ENCODE results near the gene FLRT1. TPM values are rescaled to one million over a fixed set of nuclear protein-coding genes. Genes with fewer than 3 reads are reported as not detected.

Gene FLRT1
- total RNA-seq, 1 donor from 2014 or later: not detected

- Mint-ChIP-seq H3K36me3 (ENCODE audit: low read depth, unreplicated experiment) (no peaks in the 10 kb centered on the region), H3K27ac (ENCODE audit: unreplicated experiment) (no peak overlapping the region), H3K4me3 (ENCODE audit: unreplicated experiment) (no peak overlapping the region), H3K4me1 (ENCODE audit: unreplicated experiment) (peaks cover 19% of the 10 kb centered on the region), H3K9me3 (ENCODE audit: unreplicated experiment) (no peaks in the 10 kb centered on the region), H3K27me3 (ENCODE audit: unreplicated experiment) (peaks cover 16% of the 10 kb centered on the region)
- DNase-seq (ENCODE audit: low spot score): no peak
- no peak for TF ChIP-seq CTCF (IDR thresholded peaks at IDR 0.05; ENCODE audit: unreplicated experiment)
Observed at GRCh38 chr11:64023712-64024710, 11.7 kb upstream of the FLRT1 start.

- H3K9me3 Mint-ChIP-seq (ENCODE audit: unreplicated experiment): no peaks in the 10 kb centered on the region
- DNase-seq (ENCODE audit: low spot score): no peak
Observed at GRCh38 chr11:64025205-64025604, 10.5 kb upstream of the FLRT1 start.

GRCh38 chr11:64026575-64027205, 9.0 kb upstream of the FLRT1 start:
- Mint-ChIP-seq H3K4me3 (ENCODE audit: unreplicated experiment) (no peak overlapping the region), H3K27me3 (ENCODE audit: unreplicated experiment) (peaks cover 22% of the 10 kb centered on the region), H3K27ac (ENCODE audit: unreplicated experiment) (no peak overlapping the region), H3K9me3 (ENCODE audit: unreplicated experiment) (no peaks in the 10 kb centered on the region), H3K4me1 (ENCODE audit: unreplicated experiment) (peaks cover 19% of the 10 kb centered on the region), H3K36me3 (ENCODE audit: low read depth, unreplicated experiment) (no peaks in the 10 kb centered on the region)
- no peak for TF ChIP-seq CTCF (IDR thresholded peaks at IDR 0.05; ENCODE audit: unreplicated experiment)
- DNase-seq (ENCODE audit: low spot score): no peak

More at GRCh38 chr11:64025205-64025604, 10.5 kb upstream of the FLRT1 start:
- peaks cover 19% of the 10 kb centered on the region for H3K4me1 Mint-ChIP-seq (ENCODE audit: unreplicated experiment)
- no peaks in the 10 kb centered on the region for H3K36me3 Mint-ChIP-seq (ENCODE audit: low read depth, unreplicated experiment)
- H3K27ac Mint-ChIP-seq (ENCODE audit: unreplicated experiment): no peak overlapping the region
- TF ChIP-seq CTCF (IDR thresholded peaks at IDR 0.05; ENCODE audit: unreplicated experiment): no peak
- H3K27me3 Mint-ChIP-seq (ENCODE audit: unreplicated experiment): peaks cover 20% of the 10 kb centered on the region
- no peak overlapping the region for H3K4me3 Mint-ChIP-seq (ENCODE audit: unreplicated experiment)

GRCh38 chr11:64027651-64028397, 7.9 kb upstream of the FLRT1 start:
- DNase-seq (ENCODE audit: low spot score): no peak
- Mint-ChIP-seq H3K36me3 (ENCODE audit: low read depth, unreplicated experiment) (no peaks in the 10 kb centered on the region), H3K27ac (ENCODE audit: unreplicated experiment) (no peak overlapping the region), H3K4me1 (ENCODE audit: unreplicated experiment) (peaks cover 19% of the 10 kb centered on the region), H3K27me3 (ENCODE audit: unreplicated experiment) (peaks cover 19% of the 10 kb centered on the region), H3K4me3 (ENCODE audit: unreplicated experiment) (no peak overlapping the region), H3K9me3 (ENCODE audit: unreplicated experiment) (no peaks in the 10 kb centered on the region)
- no peak for TF ChIP-seq CTCF (IDR thresholded peaks at IDR 0.05; ENCODE audit: unreplicated experiment)
